ENCODE results near the gene NRIP1.

The NRIP1 gene

GRCh38 chr21:15064576-15065391 lies at the start of gene NRIP1:
TSS of gene NRIP1 (minus strand) at chr21:15065000. CDS start at chr21:14968192, 96,808 bp downstream.
- peak; percentile 80 for DNase-seq

GRCh38 chr21:15112858-15113257 lies 48.1 kb upstream of the NRIP1 start:
- no peak for DNase-seq

GRCh38 chr21:15108801-15109200 lies 44.0 kb upstream of the NRIP1 start:
- no peak for DNase-seq

GRCh38 chr21:15104470-15104869 lies 39.7 kb upstream of the NRIP1 start:
- no peak for DNase-seq

- DNase-seq, result no peak
These were observed 34.1 kb upstream of the NRIP1 start for GRCh38 chr21:15098908-15099307.

GRCh38 chr21:15098181-15098580 lies 33.4 kb upstream of the NRIP1 start:
- no peak for DNase-seq

- no peak for DNase-seq
These were observed 32.8 kb upstream of the NRIP1 start for GRCh38 chr21:15097580-15097979.

GRCh38 chr21:15096146-15096545 lies 31.3 kb upstream of the NRIP1 start:
- no peak for DNase-seq

- no peak for DNase-seq
These were observed 30.5 kb upstream of the NRIP1 start for GRCh38 chr21:15095326-15095725.

- no peak for DNase-seq
These were observed 29.9 kb upstream of the NRIP1 start for GRCh38 chr21:15094706-15095105.

- no peak for DNase-seq
These were observed 28.4 kb upstream of the NRIP1 start for GRCh38 chr21:15093216-15093615.

- no peak for DNase-seq
These were observed 27.9 kb upstream of the NRIP1 start for GRCh38 chr21:15092745-15093144.

- DNase-seq, result no peak
These were observed 25.6 kb upstream of the NRIP1 start for GRCh38 chr21:15090390-15090789.

GRCh38 chr21:15088488-15088887 lies 23.7 kb upstream of the NRIP1 start:
- no peak for DNase-seq

GRCh38 chr21:15084668-15085067 lies 19.9 kb upstream of the NRIP1 start:
- DNase-seq, result no peak

- DNase-seq, result no peak
These were observed 15.7 kb upstream of the NRIP1 start for GRCh38 chr21:15080526-15080925.

GRCh38 chr21:15079269-15079668 lies 14.5 kb upstream of the NRIP1 start:
- no peak for DNase-seq

GRCh38 chr21:15078180-15078579 lies 13.4 kb upstream of the NRIP1 start:
- DNase-seq, result no peak

- no peak for DNase-seq
These were observed 12.8 kb upstream of the NRIP1 start for GRCh38 chr21:15077529-15078145.

- no peak for DNase-seq
These were observed 11.9 kb upstream of the NRIP1 start for GRCh38 chr21:15076730-15077129.

- DNase-seq, result no peak
These were observed 6.2 kb upstream of the NRIP1 start for GRCh38 chr21:15071009-15071408.

- DNase-seq, result no peak
These were observed 1.3 kb upstream of the NRIP1 start for GRCh38 chr21:15066123-15066575.

- peak; percentile 74 for DNase-seq
These were observed 757 bp upstream of the NRIP1 start for GRCh38 chr21:15065392-15066122.

Data from activated naive CD4-positive, alpha-beta T cell treated with Interleukin-2 at 50 U/mL for 16 hours (primary cell).